SHP77 (cell line): ENCODE data around the gene KIF23.

Experiments
- DNase-seq, 2 experiments: peaks; one replicate each; lab custom pipeline; 2025; lab: John Stamatoyannopoulos, UW

KIF23 gene

DNA sequence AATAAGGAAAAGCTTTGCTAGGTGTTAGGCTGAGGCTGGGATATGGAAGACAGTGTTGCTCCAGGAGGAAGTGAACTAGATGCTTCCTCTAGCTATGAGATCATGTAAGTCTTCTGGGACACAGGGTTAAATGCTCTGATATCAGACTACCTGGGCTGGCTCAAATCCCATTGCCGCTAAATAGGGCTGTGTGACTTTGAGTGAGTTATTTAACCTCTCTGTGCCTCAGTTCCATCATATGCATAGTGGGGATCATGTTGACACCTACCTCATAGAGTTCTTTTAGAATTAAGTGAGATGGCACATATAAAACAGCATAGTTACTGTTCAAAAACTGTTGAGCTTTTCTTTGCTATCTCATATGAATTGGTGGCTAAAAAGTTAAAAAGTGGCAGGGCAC is 51.1 kb downstream of the KIF23 start:
- DNase-seq = no peak

DNA sequence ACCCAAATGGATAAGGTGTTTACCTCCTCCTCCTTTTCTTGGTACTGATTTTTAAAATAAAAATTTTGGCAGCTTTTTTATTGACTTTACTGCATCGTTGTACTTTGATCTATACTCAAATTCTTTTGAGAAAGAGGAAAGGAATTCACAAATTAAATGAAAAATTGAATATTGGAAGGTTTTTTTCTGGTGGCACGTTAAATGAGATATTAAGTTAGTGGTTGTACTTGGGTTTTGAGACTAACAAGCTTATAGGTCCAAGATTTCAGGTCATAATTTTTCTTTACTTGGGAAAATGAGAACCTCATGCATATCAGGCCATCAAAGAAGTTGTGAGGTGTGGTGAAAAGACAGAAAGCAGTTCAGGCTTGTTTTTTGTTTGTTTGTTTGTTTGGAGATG is 52.6 kb downstream of the KIF23 start:
- DNase-seq = no peak

- peak in 1 of 2 experiments; percentile 21 for DNase-seq
Measured at GRCh38 chr15:69467636-69468035, 53.5 kb downstream of the KIF23 start.

DNA sequence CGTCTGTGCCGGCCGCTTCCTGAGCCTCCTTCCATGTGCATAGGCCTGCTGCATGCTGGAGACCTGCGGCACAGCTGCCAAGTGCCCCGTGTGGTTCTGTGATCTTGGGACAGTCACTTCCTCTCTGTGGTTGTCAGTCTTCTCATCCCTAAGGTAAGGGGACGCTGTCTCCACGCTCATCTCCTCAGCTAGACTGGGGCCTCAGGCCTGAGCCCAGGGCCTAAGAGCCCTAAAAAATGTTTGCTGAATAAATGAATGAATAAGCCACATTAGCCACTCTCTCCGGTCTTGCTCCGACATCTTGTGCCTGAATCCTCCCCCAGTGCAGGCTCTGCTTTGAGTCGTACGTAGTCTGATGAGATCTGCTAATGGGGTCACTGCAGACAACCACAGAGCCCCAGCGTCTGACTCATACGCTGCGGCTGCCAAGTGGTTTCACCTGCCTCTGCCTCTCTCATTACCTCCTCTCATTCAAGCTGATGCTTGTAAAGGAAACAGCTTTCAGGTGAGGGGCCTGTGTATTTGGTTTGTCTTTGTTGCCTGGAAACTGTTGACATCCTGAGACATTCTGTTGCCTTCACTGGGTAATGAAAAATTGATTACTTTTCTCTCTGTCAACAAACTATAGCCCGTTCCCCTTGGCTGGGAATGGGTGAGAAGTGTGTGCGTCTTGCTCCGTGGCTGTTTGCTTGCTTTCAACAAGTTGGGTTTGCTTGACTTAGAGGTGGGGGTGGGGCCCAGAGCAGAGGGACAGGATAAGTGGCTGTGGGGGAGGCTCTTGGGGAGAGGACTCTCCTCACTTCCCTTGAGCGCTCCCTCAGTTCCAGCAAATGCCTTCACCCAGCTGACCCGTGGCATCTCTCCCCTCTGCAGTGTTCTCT is 54.3 kb downstream of the KIF23 start:
- DNase-seq = peak; percentile 76 to 83

GRCh38 chr15:69469467-69470201 is 55.5 kb downstream of the KIF23 start:
- no peak for DNase-seq

- no peak for DNase-seq
Measured at GRCh38 chr15:69472046-69472445, 57.9 kb downstream of the KIF23 start.

GRCh38 chr15:69472562-69472961 is 58.4 kb downstream of the KIF23 start:
- DNase-seq = no peak

DNA sequence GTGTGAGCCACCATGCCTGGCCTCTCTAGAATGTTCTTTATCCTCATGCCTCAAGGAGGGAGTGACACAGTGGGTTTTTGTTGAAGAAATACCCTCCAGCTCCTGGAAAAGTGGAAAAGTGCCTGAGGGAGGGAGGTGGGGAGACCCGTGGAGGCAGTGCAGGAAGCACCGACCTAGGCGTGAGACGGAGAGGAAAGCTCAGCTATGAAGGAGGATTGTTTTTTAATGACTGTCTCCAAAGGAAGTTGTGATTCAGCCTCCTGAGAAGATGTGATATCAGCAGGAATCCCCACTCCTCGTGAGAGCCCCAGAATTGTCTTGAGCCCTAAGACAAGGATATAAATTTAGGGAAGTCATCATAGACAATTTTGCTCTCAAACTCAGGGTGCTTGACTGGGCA is 60.1 kb downstream of the KIF23 start:
- DNase-seq = no peak

GRCh38 chr15:69474846-69475455 is 60.8 kb downstream of the KIF23 start:
- DNase-seq = no peak

DNA sequence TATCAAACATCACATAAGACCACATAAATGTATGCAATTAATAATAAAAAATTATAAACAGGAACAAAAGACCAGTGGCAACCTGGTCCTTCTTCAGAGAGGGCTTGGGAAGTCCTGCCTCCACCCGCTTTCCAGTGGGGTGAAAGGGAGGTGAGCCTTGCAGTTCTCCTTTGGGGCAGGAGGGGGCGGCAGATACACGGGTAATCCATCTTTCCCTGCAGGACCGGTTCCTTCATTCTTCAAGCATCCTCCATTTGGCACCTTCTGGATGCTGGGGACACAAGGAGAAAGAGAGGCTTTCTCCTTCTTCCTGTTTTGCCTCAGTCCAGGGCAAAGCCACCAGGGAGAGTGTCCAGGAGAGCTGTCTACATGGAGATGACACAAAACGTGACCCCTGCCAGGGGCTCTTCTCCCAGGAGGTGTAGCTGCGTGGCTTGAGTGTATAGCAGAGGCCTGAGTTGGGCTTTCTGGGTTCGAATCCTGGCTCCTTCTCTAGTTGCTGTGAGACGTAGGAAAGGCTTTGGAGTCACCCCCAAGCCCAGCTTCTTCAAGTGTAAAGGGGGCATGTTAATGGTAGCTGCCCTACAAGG is 61.7 kb downstream of the KIF23 start:
- peak in 1 of 2 experiments; percentile 71 for DNase-seq

DNA sequence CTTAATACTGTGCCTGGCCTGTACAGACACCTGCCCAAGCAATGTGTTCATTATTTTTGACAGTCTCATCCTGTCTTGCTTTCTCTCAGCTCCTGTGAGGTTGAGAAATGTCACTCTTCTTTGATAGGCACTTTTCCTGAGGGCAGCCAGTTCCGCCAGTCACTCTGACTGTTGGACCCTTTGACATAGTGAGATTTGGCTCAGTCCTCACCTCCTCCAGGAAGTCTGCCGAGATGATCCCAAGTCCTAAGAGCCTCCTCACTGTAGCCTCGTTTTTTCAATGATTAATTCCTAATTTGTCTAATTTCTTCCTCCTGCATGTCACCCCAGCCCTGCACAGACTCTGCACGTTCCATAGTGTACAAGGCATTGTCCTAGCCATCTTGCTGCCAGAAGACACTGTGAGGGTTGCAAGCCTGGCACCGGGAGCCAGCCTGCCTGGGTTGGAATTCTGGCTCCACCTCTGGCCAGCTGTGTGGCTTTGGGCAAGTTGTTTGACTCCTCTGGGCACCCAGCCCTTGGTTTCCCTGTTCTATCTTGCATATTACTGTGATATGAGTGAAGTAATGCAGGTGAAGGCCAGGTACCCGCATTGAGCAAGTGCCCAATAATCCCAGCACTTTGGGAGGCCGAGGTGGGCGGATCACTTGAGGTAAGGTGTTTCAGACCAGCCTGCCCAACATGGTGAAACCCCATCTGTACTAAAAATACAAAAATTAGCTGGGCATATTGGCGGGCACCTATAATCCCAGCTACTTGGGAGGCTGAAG is 62.7 kb downstream of the KIF23 start:
- no peak for DNase-seq

- DNase-seq = peak; percentile 43 to 58
Measured at GRCh38 chr15:69478259-69478781, 64.2 kb downstream of the KIF23 start.

GRCh38 chr15:69479081-69479480 is 64.9 kb downstream of the KIF23 start:
- DNase-seq = no peak

- no peak for DNase-seq
Measured at GRCh38 chr15:69479971-69480370, 65.8 kb downstream of the KIF23 start.

GRCh38 chr15:69480932-69481331 is 66.8 kb downstream of the KIF23 start:
- DNase-seq = no peak

- no peak for DNase-seq
Measured at GRCh38 chr15:69482686-69483256, 68.6 kb downstream of the KIF23 start.

DNA sequence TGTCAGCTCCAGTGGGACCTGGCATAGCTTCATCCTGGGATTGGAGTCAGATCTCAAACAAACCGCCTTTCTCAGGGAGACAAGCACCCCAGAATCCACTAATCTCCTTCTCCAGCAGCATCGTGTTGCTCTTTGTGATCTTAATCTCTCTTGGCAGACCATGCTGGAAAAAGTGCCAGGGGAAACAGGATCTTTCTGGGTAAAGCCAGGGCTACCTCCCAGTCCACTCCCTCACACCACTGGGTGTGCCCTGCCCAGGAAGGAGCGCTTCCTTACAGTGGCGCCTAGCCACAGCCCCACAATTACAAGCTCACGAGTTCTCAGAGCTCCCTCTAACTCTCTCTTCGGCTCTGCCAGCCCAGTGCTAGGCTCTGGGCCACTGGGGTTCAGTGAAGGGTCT is 70.7 kb downstream of the KIF23 start:
- DNase-seq = no peak

DNA sequence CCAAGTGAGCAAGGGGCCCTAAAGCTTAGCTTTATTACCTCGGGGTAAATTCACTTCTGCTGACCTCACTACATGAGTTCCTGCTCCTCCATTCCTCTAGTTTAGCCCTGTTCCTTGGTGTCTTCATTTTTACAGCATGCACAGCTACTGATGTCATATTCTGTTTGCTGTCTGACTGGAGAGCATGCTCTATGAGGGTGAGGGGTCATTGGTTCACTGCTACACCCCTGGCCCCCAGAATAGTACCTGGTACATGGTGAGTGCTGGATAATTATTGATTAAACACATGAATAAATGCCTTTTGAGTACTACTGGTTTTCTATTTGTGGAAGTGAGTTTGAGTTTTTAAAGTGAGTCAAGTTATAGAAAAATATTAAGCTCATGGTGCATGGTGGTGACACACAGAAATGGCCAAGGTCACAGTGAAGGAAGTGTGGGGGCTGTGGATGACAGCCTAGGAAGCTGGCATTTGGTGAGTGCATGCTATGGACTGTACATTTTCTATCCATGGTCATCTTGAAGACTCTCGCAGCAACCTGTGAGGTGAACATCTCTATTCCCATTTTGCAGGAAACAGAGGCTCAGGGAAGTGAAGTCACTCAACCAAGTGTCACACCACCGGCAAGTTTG is 72.4 kb downstream of the KIF23 start:
- no peak for DNase-seq

- DNase-seq = no peak
Measured at GRCh38 chr15:69489073-69489571, 75.0 kb downstream of the KIF23 start.

- DNase-seq = no peak
Measured at GRCh38 chr15:69490356-69491037, 76.3 kb downstream of the KIF23 start.
